GM12801 (cell line): Measurements from ENCODE around the gene S100A14.

Experiments used
- TF ChIP-seq, protein P1 (sequence below): IDR thresholded peaks from one replicate; pipeline ENCODE4 v1.5.1; 2011; ENCODE audit warnings: control low read depth; ENCODE audit not compliant: insufficient read length; ENCODE audit errors: extremely low read depth

Gene S100A14

DNA sequence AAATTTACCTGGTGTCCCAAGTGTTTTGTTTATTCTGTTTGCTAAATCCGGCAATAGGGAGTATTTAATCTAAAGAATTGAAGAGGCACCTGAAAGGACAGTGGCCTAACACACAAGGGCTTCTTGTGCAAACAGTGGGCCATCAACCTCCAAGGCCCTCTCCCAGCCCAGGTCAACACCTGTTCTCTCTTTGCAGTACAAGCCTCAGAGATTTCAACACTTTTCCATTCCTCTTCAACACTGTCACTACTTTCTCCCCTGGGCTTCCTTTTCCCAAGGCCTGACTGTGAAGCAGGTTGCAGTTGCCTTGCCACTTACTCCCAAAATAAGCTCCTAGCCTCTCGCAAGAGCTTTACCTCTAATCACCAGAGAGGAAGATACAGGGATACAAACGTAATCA, 39.2 kb upstream of the S100A14 start:
- TF ChIP-seq, protein P1, sequence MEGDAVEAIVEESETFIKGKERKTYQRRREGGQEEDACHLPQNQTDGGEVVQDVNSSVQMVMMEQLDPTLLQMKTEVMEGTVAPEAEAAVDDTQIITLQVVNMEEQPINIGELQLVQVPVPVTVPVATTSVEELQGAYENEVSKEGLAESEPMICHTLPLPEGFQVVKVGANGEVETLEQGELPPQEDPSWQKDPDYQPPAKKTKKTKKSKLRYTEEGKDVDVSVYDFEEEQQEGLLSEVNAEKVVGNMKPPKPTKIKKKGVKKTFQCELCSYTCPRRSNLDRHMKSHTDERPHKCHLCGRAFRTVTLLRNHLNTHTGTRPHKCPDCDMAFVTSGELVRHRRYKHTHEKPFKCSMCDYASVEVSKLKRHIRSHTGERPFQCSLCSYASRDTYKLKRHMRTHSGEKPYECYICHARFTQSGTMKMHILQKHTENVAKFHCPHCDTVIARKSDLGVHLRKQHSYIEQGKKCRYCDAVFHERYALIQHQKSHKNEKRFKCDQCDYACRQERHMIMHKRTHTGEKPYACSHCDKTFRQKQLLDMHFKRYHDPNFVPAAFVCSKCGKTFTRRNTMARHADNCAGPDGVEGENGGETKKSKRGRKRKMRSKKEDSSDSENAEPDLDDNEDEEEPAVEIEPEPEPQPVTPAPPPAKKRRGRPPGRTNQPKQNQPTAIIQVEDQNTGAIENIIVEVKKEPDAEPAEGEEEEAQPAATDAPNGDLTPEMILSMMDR: no peak

DNA sequence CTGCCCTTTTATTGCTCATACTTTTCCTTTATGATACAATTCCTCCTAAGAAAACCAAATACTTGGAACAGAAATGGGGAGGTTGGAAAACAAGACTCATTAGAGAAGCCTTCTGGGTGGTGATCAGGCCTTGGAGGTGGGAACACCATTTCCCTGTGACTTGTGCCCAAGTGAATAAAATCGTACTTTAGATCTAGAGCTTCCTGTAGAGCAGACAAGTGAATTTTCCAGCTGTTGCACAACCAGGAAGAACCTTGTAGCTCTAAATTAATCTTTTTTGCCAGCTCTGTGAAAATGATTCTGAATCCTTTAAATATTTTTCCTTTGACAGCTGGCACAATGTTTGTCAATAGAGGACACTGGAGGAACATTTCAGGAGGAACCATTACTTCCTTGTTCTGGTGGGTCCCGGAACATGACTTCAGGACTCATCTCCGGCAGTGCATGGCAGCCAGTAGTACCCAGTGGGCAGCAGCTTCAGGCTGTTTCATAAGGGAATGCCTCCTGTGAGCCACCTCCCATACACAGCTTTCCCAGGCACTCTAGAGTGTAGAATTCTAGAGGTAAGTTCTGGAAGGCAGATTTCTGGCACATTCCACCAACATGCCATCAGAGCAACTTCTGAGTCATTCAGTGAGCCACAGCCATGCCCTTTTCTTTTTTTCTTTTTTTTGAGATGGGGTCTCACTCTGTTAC, 36.8 kb upstream of the S100A14 start:
- TF ChIP-seq, protein P1: no peak

DNA sequence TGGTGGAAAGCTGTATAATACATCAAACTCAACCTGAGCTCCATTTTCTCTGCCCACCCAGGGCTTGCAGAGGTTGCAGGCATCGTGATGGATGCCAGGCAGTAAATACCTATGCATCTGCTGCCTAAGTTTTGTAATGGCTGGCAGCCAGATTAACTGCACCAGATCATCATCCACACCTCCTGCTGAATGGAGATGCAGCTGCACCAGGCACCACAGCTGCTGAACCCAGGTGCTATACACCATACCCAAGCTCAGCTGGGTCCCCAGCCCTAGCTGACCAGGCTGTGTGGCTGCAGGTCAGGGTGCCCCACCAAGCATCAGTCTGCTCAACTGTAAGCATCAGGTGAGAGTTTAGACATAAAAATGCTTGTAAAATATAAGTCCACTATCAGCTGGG, 35.6 kb upstream of the S100A14 start:
- TF ChIP-seq, protein P1: no peak

DNA sequence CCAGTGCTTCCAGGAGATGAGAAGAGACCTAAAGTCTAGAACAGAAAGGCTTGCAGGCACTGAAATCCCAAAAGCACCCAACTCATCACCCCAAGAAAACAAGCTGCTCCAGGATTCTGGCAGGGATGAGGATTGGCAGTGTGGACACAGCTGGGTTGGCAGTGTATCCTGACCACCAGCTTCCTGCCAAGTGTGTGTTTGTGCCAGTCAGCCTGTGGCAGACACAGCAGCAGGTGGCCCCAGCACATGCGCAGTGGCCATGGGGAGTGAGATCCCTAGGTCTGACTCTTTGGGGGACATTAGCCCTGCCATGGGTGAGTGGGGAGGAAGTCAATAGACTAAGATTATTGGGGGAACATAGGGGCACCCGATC, 33.7 kb upstream of the S100A14 start:
- TF ChIP-seq, protein P1: no peak

DNA sequence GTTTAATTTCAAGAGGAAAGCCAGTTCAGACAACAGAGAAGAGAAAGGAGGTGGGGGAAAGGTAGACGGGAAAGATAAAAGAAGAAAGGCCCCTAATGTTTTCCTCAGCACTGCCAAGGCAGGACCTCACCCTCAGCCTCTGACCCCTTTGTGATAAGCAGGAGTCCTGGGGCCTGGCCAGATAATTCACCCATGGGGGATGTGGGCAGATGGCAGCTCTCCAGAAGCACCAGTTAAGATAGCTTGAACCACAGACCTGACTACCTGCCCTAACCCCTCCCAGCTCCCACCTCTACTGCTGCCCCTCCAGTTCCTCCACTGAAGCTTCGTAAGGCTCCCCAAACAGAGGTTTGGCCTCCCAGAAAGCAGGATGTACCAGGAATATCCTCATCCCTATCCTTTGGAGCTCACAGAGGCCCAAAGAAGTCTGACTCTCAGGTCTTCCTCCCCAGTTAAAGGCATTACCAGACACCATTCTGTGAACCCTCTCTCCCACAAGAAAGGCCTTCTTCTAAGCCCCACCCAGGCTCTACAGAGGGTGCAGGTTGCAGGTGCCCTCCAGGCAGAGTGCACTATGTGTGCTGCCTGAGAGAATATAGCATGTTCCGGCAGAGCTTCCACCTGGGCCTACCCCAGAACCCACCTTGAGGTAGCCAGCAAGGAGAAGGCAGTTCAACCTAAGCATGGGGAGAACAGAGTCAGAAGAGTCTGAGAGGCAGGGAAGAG, 33.2 kb upstream of the S100A14 start:
- TF ChIP-seq, protein P1: no peak

DNA sequence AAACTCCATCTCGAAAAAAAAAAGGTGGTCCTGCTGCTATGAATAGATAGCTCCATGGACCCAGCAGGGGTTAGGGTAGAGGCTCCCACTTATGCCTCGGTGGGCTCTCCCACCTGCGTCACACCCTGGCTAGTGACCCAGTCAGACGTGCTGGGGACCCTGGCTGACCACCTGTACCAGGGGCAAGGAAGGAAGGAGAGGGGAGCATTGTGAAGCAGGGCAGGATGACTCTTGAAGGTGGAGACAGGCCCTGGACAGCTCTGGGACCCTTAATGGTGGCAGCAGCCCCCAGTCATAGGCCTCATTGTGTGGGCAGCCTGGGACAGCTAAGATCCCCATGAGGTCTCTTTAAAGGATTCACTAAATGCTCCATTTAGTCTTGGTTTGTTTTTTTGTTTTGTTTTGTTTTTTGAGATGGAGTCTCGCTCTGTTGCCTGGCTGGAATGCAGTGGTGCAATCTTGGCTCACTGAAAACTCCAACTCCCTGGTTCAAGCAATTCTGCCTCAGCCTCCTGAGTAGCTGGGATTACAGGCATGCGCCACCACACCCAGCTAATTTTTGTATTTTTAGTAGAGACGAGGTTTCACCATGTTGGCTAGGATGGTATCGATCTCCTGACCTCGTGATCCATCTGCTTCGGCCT, 32.0 kb upstream of the S100A14 start:
- TF ChIP-seq, protein P1: no peak

DNA sequence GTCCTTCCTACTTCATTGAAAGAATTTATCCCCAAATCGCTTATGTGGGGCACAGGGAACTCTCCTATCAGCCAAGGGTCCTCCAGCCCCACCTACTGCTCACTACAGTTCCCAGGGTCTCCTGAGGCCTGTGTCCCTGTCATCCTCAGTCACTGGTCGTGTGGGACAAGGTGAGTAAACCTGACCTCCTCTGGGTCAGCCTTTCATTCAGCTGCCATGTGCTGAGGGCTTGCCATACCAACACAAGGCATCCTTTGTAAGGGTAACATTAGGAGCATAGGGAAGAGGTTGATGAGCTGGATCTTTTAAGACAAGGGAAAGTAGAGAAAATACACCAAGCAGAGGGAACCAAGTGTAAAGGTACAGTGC, 31.2 kb upstream of the S100A14 start:
- TF ChIP-seq, protein P1: no peak
